ENCODE measurements around the gene OTOS.

DNA sequence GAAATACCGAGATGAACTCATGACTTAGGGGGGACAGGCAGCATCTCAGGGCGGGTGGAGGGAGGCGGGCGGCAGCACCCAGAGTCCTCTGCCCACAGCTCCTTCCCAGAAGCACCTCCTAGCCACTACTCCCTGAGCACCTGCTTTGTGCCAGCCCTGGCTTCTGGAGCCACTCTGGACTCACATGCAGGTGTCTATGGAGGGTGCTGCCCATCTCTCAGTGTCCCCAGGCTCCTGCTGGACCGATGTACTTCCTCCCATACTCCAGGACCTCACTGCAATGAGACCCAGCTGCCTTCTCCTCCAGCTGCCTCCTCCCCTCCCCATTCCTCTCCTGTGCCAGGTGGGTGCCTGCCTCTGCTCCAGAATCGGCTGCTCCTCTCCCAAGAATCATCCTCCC is 22.1 kb upstream of the OTOS start:
- TF ChIP-seq SNAI2 (CRISPR knock-in tag; IDR thresholded peaks at IDR 0.05) = no peak
- no peak for TF ChIP-seq CSDC2 (CRISPR knock-in tag; IDR thresholded peaks at IDR 0.05)
- no peak for TF ChIP-seq PPARA (CRISPR knock-in tag; IDR thresholded peaks at IDR 0.05; ENCODE audit: borderline replicate concordance)
- TF ChIP-seq ESRRG (CRISPR knock-in tag; IDR thresholded peaks at IDR 0.05) = no peak
- no peak for TF ChIP-seq ARNTL (CRISPR knock-in tag; IDR thresholded peaks at IDR 0.05; ENCODE audit: borderline replicate concordance, low read depth)
- TF ChIP-seq ZFP3 (CRISPR knock-in tag; IDR thresholded peaks at IDR 0.05) = no peak
- TF ChIP-seq ZNF8 (CRISPR knock-in tag; IDR thresholded peaks at IDR 0.05) = no peak
- TF ChIP-seq, protein P1, sequence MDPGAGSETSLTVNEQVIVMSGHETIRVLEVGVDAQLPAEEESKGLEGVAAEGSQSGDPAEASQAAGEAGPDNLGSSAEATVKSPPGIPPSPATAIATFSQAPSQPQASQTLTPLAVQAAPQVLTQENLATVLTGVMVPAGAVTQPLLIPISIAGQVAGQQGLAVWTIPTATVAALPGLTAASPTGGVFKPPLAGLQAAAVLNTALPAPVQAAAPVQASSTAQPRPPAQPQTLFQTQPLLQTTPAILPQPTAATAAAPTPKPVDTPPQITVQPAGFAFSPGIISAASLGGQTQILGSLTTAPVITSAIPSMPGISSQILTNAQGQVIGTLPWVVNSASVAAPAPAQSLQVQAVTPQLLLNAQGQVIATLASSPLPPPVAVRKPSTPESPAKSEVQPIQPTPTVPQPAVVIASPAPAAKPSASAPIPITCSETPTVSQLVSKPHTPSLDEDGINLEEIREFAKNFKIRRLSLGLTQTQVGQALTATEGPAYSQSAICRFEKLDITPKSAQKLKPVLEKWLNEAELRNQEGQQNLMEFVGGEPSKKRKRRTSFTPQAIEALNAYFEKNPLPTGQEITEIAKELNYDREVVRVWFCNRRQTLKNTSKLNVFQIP (CRISPR knock-in tag; IDR thresholded peaks at IDR 0.05; ENCODE audit: borderline replicate concordance, low read depth) = no peak
- TF ChIP-seq, protein P2, sequence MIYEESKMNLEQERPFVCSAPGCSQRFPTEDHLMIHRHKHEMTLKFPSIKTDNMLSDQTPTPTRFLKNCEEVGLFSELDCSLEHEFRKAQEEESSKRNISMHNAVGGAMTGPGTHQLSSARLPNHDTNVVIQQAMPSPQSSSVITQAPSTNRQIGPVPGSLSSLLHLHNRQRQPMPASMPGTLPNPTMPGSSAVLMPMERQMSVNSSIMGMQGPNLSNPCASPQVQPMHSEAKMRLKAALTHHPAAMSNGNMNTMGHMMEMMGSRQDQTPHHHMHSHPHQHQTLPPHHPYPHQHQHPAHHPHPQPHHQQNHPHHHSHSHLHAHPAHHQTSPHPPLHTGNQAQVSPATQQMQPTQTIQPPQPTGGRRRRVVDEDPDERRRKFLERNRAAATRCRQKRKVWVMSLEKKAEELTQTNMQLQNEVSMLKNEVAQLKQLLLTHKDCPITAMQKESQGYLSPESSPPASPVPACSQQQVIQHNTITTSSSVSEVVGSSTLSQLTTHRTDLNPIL (CRISPR knock-in tag; IDR thresholded peaks at IDR 0.05; ENCODE audit: low read depth) = no peak
- TF ChIP-seq, protein P3, sequence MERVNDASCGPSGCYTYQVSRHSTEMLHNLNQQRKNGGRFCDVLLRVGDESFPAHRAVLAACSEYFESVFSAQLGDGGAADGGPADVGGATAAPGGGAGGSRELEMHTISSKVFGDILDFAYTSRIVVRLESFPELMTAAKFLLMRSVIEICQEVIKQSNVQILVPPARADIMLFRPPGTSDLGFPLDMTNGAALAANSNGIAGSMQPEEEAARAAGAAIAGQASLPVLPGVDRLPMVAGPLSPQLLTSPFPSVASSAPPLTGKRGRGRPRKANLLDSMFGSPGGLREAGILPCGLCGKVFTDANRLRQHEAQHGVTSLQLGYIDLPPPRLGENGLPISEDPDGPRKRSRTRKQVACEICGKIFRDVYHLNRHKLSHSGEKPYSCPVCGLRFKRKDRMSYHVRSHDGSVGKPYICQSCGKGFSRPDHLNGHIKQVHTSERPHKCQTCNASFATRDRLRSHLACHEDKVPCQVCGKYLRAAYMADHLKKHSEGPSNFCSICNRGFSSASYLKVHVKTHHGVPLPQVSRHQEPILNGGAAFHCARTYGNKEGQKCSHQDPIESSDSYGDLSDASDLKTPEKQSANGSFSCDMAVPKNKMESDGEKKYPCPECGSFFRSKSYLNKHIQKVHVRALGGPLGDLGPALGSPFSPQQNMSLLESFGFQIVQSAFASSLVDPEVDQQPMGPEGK (CRISPR knock-in tag; IDR thresholded peaks at IDR 0.05; ENCODE audit: borderline replicate concordance) = no peak
- no peak for TF ChIP-seq ISL1 (CRISPR knock-in tag; IDR thresholded peaks at IDR 0.05)
- TF ChIP-seq TOX (CRISPR knock-in tag; IDR thresholded peaks at IDR 0.05; ENCODE audit: borderline replicate concordance) = no peak
- TF ChIP-seq TCF4 (CRISPR knock-in tag; IDR thresholded peaks at IDR 0.05; ENCODE audit: borderline replicate concordance) = no peak
- TF ChIP-seq ZC3H10 (CRISPR knock-in tag; IDR thresholded peaks at IDR 0.05) = no peak

Data from SK-N-SH treated with all-trans-retinoic acid at 6 μM for 48 hours (cell line).